HG02610 (cell line): ENCODE results near the gene MACROD2.
A peak's percentile ranks its signal among the peaks of the same experiment; 100 is the strongest.

Experiments used
- ATAC-seq: cut with Tn5 transposase; IDR thresholded peaks from one replicate; pipeline ENCODE4 v1.9.1; 2021; ENCODE audit warnings: mild to moderate bottlenecking, moderate library complexity; ENCODE audit not compliant: unreplicated experiment

Gene MACROD2

GRCh38 chr20:14785065-14785743 is 789.9 kb downstream of the MACROD2 start:
- no peak for ATAC-seq

GRCh38 chr20:14790190-14790589 is 794.9 kb downstream of the MACROD2 start:
- ATAC-seq: no peak

- no peak for ATAC-seq
These were observed 795.7 kb downstream of the MACROD2 start for GRCh38 chr20:14790771-14791620.

- ATAC-seq: no peak
These were observed 797.6 kb downstream of the MACROD2 start for GRCh38 chr20:14792915-14793314.

GRCh38 chr20:14799545-14800216 is 804.4 kb downstream of the MACROD2 start:
- ATAC-seq: no peak

GRCh38 chr20:14800707-14801425 is 805.5 kb downstream of the MACROD2 start:
- ATAC-seq: no peak

- no peak for ATAC-seq
These were observed 806.4 kb downstream of the MACROD2 start for GRCh38 chr20:14801591-14802325.

GRCh38 chr20:14807224-14807623 is 811.9 kb downstream of the MACROD2 start:
- no peak for ATAC-seq

- ATAC-seq: no peak
These were observed 820.0 kb downstream of the MACROD2 start for GRCh38 chr20:14815340-14815739.

- no peak for ATAC-seq
These were observed 821.2 kb downstream of the MACROD2 start for GRCh38 chr20:14816471-14816870.

- ATAC-seq: no peak
These were observed 821.8 kb downstream of the MACROD2 start for GRCh38 chr20:14817101-14817500.

GRCh38 chr20:14820771-14821170 is 825.5 kb downstream of the MACROD2 start:
- no peak for ATAC-seq

- ATAC-seq: no peak
These were observed 825.9 kb downstream of the MACROD2 start for GRCh38 chr20:14821251-14821650.

- ATAC-seq: no peak
These were observed 829.7 kb downstream of the MACROD2 start for GRCh38 chr20:14824996-14825395.

- no peak for ATAC-seq
These were observed 831.4 kb downstream of the MACROD2 start for GRCh38 chr20:14826543-14827313.

GRCh38 chr20:14828459-14828858 is 833.1 kb downstream of the MACROD2 start:
- ATAC-seq: no peak

GRCh38 chr20:14829906-14830305 is 834.6 kb downstream of the MACROD2 start:
- ATAC-seq: peak; percentile 55

- ATAC-seq: peak; percentile 70
These were observed 835.1 kb downstream of the MACROD2 start for GRCh38 chr20:14830466-14830865.

GRCh38 chr20:14830899-14831298 is 835.6 kb downstream of the MACROD2 start:
- ATAC-seq: peak; percentile 21

- peak; percentile 69 for ATAC-seq
These were observed 837.3 kb downstream of the MACROD2 start for GRCh38 chr20:14832630-14833029.
